SK-MEL-5 (cell line): Measurements from ENCODE around the gene PAFAH1B1. TPM values are rescaled to one million over a fixed set of nuclear protein-coding genes. Genes with fewer than 3 reads are reported as not detected.

Source experiments
- DNase-seq: peaks from one replicate; pipeline ENCODE4 v3.0.0-alpha.2; 2016; ENCODE audit warnings: low read depth, low spot score
- in situ Hi-C: cut with HindIII; loops from 2 replicates; pipeline ENCODE4 v1.10.0; 2016; ENCODE audit warnings: low sequenced_read_pairs, high pct_unique_total_duplicates, low pct_unique_long_range_greater_than_20kb
- total RNA-seq: library from RNA; depleted of rRNA; stranded (reverse); fragments of >200 nt; shearing (Covaris generic); gene quantifications from 2 replicates; pipeline ENCODE4 v1.2.3, GENCODE V29; 2014

Gene PAFAH1B1
- total RNA-seq, 1 experiment from 2014 or later: 110 TPM

- DNase-seq: no peak
- in situ Hi-C loops: no loop called here
These were observed 11.0 kb upstream of the PAFAH1B1 start for GRCh38 chr17:2582493-2582892.

- peak; percentile 71 for DNase-seq
- in situ Hi-C loops: no loop called here
These were observed 2.3 kb upstream of the PAFAH1B1 start for GRCh38 chr17:2591040-2591640.

GRCh38 chr17:2593821-2594721, 617 bp downstream of the PAFAH1B1 start:
- in situ Hi-C loops: no loop called here
- peak; percentile 82 for DNase-seq

- in situ Hi-C loops: no loop called here
- DNase-seq: no peak
These were observed 1.5 kb downstream of the PAFAH1B1 start for GRCh38 chr17:2594722-2595599.

GRCh38 chr17:2595716-2596115, 2.3 kb downstream of the PAFAH1B1 start:
- in situ Hi-C loops: no loop called here
- DNase-seq: no peak

- no peak for DNase-seq
- in situ Hi-C loops: no loop called here
These were observed 4.7 kb downstream of the PAFAH1B1 start for GRCh38 chr17:2598166-2598565.

GRCh38 chr17:2602597-2603017, 9.2 kb downstream of the PAFAH1B1 start:
- no peak for DNase-seq
- in situ Hi-C loops: loop anchor here (25.0 kb wide), 1 partner anchor 115 kb away; no protein-coding TSS in a partner anchor

GRCh38 chr17:2608350-2608913, 15.0 kb downstream of the PAFAH1B1 start:
- in situ Hi-C loops: loop anchor here (25.0 kb wide), 1 partner anchor 121 kb away; no protein-coding TSS in a partner anchor
- DNase-seq: no peak

GRCh38 chr17:2609091-2609490, 15.6 kb downstream of the PAFAH1B1 start:
- no peak for DNase-seq
- in situ Hi-C loops: loop anchor here (25.0 kb wide), 1 partner anchor 122 kb away; no protein-coding TSS in a partner anchor

- in situ Hi-C loops: loop anchor here (25.0 kb wide), 1 partner anchor 123 kb away; no protein-coding TSS in a partner anchor
- DNase-seq: no peak
These were observed 17.0 kb downstream of the PAFAH1B1 start for GRCh38 chr17:2610195-2611175.

GRCh38 chr17:2611627-2612026, 18.2 kb downstream of the PAFAH1B1 start:
- in situ Hi-C loops: loop anchor here (25.0 kb wide), 1 partner anchor 124 kb away; no protein-coding TSS in a partner anchor
- no peak for DNase-seq

- DNase-seq: no peak
- in situ Hi-C loops: loop anchor here (25.0 kb wide), 1 partner anchor 125 kb away; no protein-coding TSS in a partner anchor
These were observed 19.2 kb downstream of the PAFAH1B1 start for GRCh38 chr17:2612630-2613029.

GRCh38 chr17:2613089-2613808, 19.8 kb downstream of the PAFAH1B1 start:
- in situ Hi-C loops: loop anchor here (25.0 kb wide), 1 partner anchor 126 kb away; no protein-coding TSS in a partner anchor
- DNase-seq: no peak

GRCh38 chr17:2615882-2616281, 22.4 kb downstream of the PAFAH1B1 start:
- DNase-seq: no peak
- in situ Hi-C loops: loop anchor here (25.0 kb wide), 1 partner anchor 129 kb away; no protein-coding TSS in a partner anchor

- DNase-seq: no peak
- in situ Hi-C loops: loop anchor here (25.0 kb wide), 1 partner anchor 134 kb away; no protein-coding TSS in a partner anchor
These were observed 27.8 kb downstream of the PAFAH1B1 start for GRCh38 chr17:2621241-2621640.
